Lower leg skin (tissue), 3 donors: ENCODE measurements around the gene PCSK5.

Experiments
- POLR2A ChIP-seq, 2 donors: fragments of 450-650 bp; IDR thresholded peaks; one replicate each; pipeline ENCODE4 v1.6.1; 2016 to 2017; ENCODE audit warnings: antibody characterized with exemption in 2 of 2, mild to moderate bottlenecking in 1 of 2, moderate library complexity in 1 of 2
- TF ChIP-seq, protein P1 (sequence below), 3 donors: fragments of 450-650 bp; IDR thresholded peaks; one replicate each; pipeline ENCODE4 v1.5.1; 2016; ENCODE audit warnings: antibody characterized with exemption in 3 of 3, mild to moderate bottlenecking in 3 of 3, moderate library complexity in 2 of 3

DNA sequence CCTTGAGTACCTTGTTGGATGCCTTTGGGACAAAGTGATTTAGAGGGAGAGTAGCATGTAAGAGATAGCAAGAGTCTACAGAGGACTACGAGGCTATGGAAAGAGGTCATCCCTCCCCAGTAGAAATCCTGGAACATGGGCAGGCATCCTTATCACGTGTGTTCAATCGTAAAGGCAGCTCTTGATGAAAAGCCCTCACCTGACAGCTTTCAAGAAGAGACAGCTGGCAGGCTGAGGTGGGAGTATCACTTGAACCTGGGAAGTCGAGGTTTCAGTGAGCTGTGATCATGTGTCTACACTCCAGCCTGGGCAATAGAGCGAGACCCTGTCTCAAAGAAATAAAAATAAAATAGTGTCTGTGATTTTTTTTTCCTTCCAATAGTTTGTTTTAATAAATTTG lies 112.6 kb downstream of the PCSK5 start:
- TF ChIP-seq, protein P1, sequence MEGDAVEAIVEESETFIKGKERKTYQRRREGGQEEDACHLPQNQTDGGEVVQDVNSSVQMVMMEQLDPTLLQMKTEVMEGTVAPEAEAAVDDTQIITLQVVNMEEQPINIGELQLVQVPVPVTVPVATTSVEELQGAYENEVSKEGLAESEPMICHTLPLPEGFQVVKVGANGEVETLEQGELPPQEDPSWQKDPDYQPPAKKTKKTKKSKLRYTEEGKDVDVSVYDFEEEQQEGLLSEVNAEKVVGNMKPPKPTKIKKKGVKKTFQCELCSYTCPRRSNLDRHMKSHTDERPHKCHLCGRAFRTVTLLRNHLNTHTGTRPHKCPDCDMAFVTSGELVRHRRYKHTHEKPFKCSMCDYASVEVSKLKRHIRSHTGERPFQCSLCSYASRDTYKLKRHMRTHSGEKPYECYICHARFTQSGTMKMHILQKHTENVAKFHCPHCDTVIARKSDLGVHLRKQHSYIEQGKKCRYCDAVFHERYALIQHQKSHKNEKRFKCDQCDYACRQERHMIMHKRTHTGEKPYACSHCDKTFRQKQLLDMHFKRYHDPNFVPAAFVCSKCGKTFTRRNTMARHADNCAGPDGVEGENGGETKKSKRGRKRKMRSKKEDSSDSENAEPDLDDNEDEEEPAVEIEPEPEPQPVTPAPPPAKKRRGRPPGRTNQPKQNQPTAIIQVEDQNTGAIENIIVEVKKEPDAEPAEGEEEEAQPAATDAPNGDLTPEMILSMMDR (IDR thresholded peaks at IDR 0.05) = no peak
- TF ChIP-seq POLR2A (IDR thresholded peaks at IDR 0.05) = no peak
